IMR-90 (cell line): ENCODE results near the gene TMOD1. TPM values are rescaled to one million over a fixed set of nuclear protein-coding genes. Genes with fewer than 3 reads are reported as not detected.

Experiments used
- ATAC-seq: fragments of 200-7000 bp; cut with Tn5 transposase; 2 replicates; pipeline ENCODE4 v1.9.1; 2020; ENCODE audit warnings: low read depth, mild to moderate bottlenecking, moderate library complexity
- BruUV-seq: library from RNA; stranded (reverse); fragments of 400-500 nt; replicated peaks from 2 replicates; lab custom pipeline; 2021; lab: Mats Ljungman, UMichigan
- CTCF ChIA-PET: fragments of 300-600 bp; formaldehyde crosslinking; extraction: SDS; loops from one replicate; lab custom pipeline; 2021; ENCODE audit warnings: antibody characterized with exemption; lab: Yijun Ruan, JAX
- POLR2A ChIA-PET: fragments of 300-600 bp; sonication (Branson Sonifier 250); formaldehyde crosslinking; loops from one replicate; lab custom pipeline; 2022; ENCODE audit warnings: antibody characterized with exemption; ENCODE audit not compliant: unreplicated experiment; lab: Charles Lee
- DNase-seq: peaks from one replicate; pipeline ENCODE4 v3.0.0; 2013
- H2AFZ ChIP-seq: replicated peaks from 2 replicates; pipeline ENCODE3; 2013; ENCODE audit warnings: low read length, mild to moderate bottlenecking; ENCODE audit not compliant: poor library complexity
- H2AK5ac ChIP-seq: 2 replicates; pipeline ENCODE4 v1.6.1; 2013; ENCODE audit warnings: low read depth, low read length, inconsistent platforms
- H2AK9ac ChIP-seq: replicated peaks from 2 replicates; pipeline ENCODE3; 2013; ENCODE audit warnings: mild to moderate bottlenecking, low read depth, low read length, moderate library complexity; ENCODE audit not compliant: poor library complexity
- H2BK120ac ChIP-seq: 2 replicates; pipeline ENCODE4 v1.6.1; 2013; ENCODE audit warnings: low read depth, low read length, inconsistent platforms
- H2BK15ac ChIP-seq: 3 replicates; pipeline ENCODE4 v1.6.1; 2013; ENCODE audit warnings: low read depth, low read length, inconsistent platforms
- H2BK20ac ChIP-seq: 2 replicates; pipeline ENCODE4 v1.6.1; 2013; ENCODE audit warnings: low read depth, mild to moderate bottlenecking, inconsistent platforms, low read length, moderate library complexity
- H2BK5ac ChIP-seq: 2 replicates; pipeline ENCODE4 v1.6.1; 2013; ENCODE audit warnings: mild to moderate bottlenecking, low read depth, low read length, inconsistent platforms; ENCODE audit not compliant: poor library complexity, severe bottlenecking
- H3K14ac ChIP-seq: replicated peaks from 2 replicates; pipeline ENCODE4 v1.6.1; 2013; ENCODE audit warnings: low read depth, low read length, inconsistent platforms
- H3K18ac ChIP-seq: 2 replicates; pipeline ENCODE4 v1.6.1; 2013; ENCODE audit warnings: low read depth, low read length, control low read depth
- H3K23ac ChIP-seq: 2 replicates; pipeline ENCODE4 v1.6.1; 2013; ENCODE audit warnings: low read depth, low read length, inconsistent platforms
- H3K27ac ChIP-seq: 2 replicates; pipeline ENCODE4 v1.5.1; 2013; ENCODE audit warnings: mild to moderate bottlenecking, control low read depth, low read length; ENCODE audit not compliant: insufficient read depth
- H3K27me3 ChIP-seq: 2 replicates; pipeline ENCODE4 v1.6.1; 2013; ENCODE audit warnings: low read length; ENCODE audit not compliant: control insufficient read depth, insufficient read depth
- H3K36me3 ChIP-seq: 2 replicates; pipeline ENCODE4 v1.6.1; 2013; ENCODE audit warnings: low read length, mixed read lengths; ENCODE audit not compliant: control insufficient read depth, insufficient read depth
- H3K4ac ChIP-seq: 2 replicates; pipeline ENCODE4 v1.6.1; 2013; ENCODE audit warnings: low read depth, low read length, inconsistent platforms
- H3K4me1 ChIP-seq: 2 replicates; pipeline ENCODE4 v1.6.1; 2013; ENCODE audit warnings: low read length, mixed read lengths; ENCODE audit not compliant: control insufficient read depth, insufficient read depth
- H3K4me2 ChIP-seq: 2 replicates; pipeline ENCODE4 v1.6.1; 2013; ENCODE audit warnings: low read depth, mild to moderate bottlenecking, control low read depth, low read length, moderate library complexity
- H3K4me3 ChIP-seq: 2 replicates; pipeline ENCODE4 v1.5.1; 2013; ENCODE audit warnings: low read depth, mild to moderate bottlenecking, control low read depth, low read length, moderate library complexity; ENCODE audit not compliant: insufficient read depth
- H3K56ac ChIP-seq: 2 replicates; pipeline ENCODE4 v1.6.1; 2013; ENCODE audit warnings: low read length, inconsistent platforms; ENCODE audit not compliant: insufficient read depth; ENCODE audit errors: extremely low read depth
- H3K79me1 ChIP-seq, 2 experiments: 2 replicates each; pipeline ENCODE4 v1.6.1; 2013; ENCODE audit warnings: low read length in 2 of 2, inconsistent platforms in 1 of 2, low read depth in 1 of 2
- H3K9ac ChIP-seq: 2 replicates; pipeline ENCODE4 v1.6.1; 2013; ENCODE audit warnings: low read depth, low read length, control low read depth
- H3K9me1 ChIP-seq: 2 replicates; pipeline ENCODE4 v1.6.1; 2013; ENCODE audit warnings: low read length, inconsistent platforms; ENCODE audit not compliant: insufficient read depth
- H3K9me3 ChIP-seq: 2 replicates; pipeline ENCODE4 v1.6.1; 2013; ENCODE audit warnings: low read length; ENCODE audit not compliant: control insufficient read depth, insufficient read depth
- H4K20me1 ChIP-seq: 2 replicates; pipeline ENCODE4 v1.6.1; 2013; ENCODE audit warnings: low read length, inconsistent platforms; ENCODE audit not compliant: insufficient read depth
- H4K5ac ChIP-seq: 2 replicates; pipeline ENCODE4 v1.6.1; 2013; ENCODE audit warnings: mild to moderate bottlenecking, low read depth, low read length, control low read depth
- H4K8ac ChIP-seq, 2 experiments: 2 replicates each; pipeline ENCODE4 v1.6.1; 2013; ENCODE audit warnings: low read depth in 2 of 2, low read length in 2 of 2, control low read depth in 1 of 2, inconsistent platforms in 1 of 2
- H4K91ac ChIP-seq: 2 replicates; pipeline ENCODE4 v1.6.1; 2013; ENCODE audit warnings: low read depth, low read length, inconsistent platforms; ENCODE audit not compliant: insufficient read depth
- CEBPB ChIP-seq: IDR thresholded peaks from 2 replicates; pipeline ENCODE4 v1.6.1; 2012; ENCODE audit warnings: low read depth, low read length, improper control_type of control experiment
- CHD1 ChIP-seq: IDR thresholded peaks from 2 replicates; pipeline ENCODE4 v1.6.1; 2012; ENCODE audit warnings: low read depth, low read length, improper control_type of control experiment
- CTCF ChIP-seq: conservative IDR thresholded peaks from 2 replicates; pipeline ENCODE4 v1.5.1; 2012; ENCODE audit warnings: mild to moderate bottlenecking, low read depth, low read length, improper control_type of control experiment
- ELK1 ChIP-seq: fragments of 150-350 bp; IDR thresholded peaks from 2 replicates; pipeline ENCODE4 v1.6.1; 2016; ENCODE audit warnings: low read depth, mild to moderate bottlenecking, low read length, moderate library complexity, borderline replicate concordance
- FOS ChIP-seq: fragments of 150-350 bp; IDR thresholded peaks from 2 replicates; pipeline ENCODE4 v1.6.1; 2016; ENCODE audit warnings: low read depth, low read length
- MAFK ChIP-seq: IDR thresholded peaks from 2 replicates; pipeline ENCODE4 v1.6.1; 2012; ENCODE audit warnings: low read depth, low read length, improper control_type of control experiment
- MAZ ChIP-seq: IDR thresholded peaks from 2 replicates; pipeline ENCODE4 v1.6.1; 2012; ENCODE audit warnings: low read depth, mild to moderate bottlenecking, low read length, improper control_type of control experiment, moderate library complexity, borderline replicate concordance
- MXI1 ChIP-seq: IDR thresholded peaks from 2 replicates; pipeline ENCODE4 v1.6.1; 2012; ENCODE audit warnings: low read depth, mild to moderate bottlenecking, low read length, moderate library complexity, borderline replicate concordance
- NFE2L2 ChIP-seq: fragments of 150-350 bp; IDR thresholded peaks from 2 replicates; pipeline ENCODE4 v1.6.1; 2016; ENCODE audit warnings: low read depth, mild to moderate bottlenecking, low read length
- POLR2A ChIP-seq: IDR thresholded peaks from 2 replicates; pipeline ENCODE4 v1.6.1; 2012; ENCODE audit warnings: mild to moderate bottlenecking, low read depth, low read length
- RAD21 ChIP-seq: IDR thresholded peaks from 2 replicates; pipeline ENCODE4 v1.6.1; 2012; ENCODE audit warnings: low read length, improper control_type of control experiment
- RCOR1 ChIP-seq: IDR thresholded peaks from 2 replicates; pipeline ENCODE4 v1.6.1; 2012; ENCODE audit warnings: mild to moderate bottlenecking, low read length, improper control_type of control experiment; ENCODE audit not compliant: insufficient replicate concordance
- RFX5 ChIP-seq: IDR thresholded peaks from 2 replicates; pipeline ENCODE4 v1.8.0; 2012; ENCODE audit warnings: low read depth, mild to moderate bottlenecking, low read length, moderate library complexity
- SMC3 ChIP-seq: fragments of 150-350 bp; IDR thresholded peaks from 2 replicates; pipeline ENCODE4 v1.6.1; 2016; ENCODE audit warnings: low read depth, mild to moderate bottlenecking, antibody characterized with exemption, low read length, moderate library complexity
- USF2 ChIP-seq: fragments of 150-350 bp; IDR thresholded peaks from 2 replicates; pipeline ENCODE4 v1.6.1; 2017; ENCODE audit warnings: mild to moderate bottlenecking, antibody characterized with exemption, low read length, low read depth
- WGBS, 2 experiments: methylation state at CpG; one replicate each; pipeline versions ENCODE4 v1.1.5 to v1.1.7; 2013; ENCODE audit warnings: missing lambda C conversion rate in 2 of 2; ENCODE audit not compliant: insufficient read length in 1 of 2; ENCODE audit errors: extremely low coverage in 2 of 2; 5-methylcytosine and 5-hydroxymethylcytosine counted together
- dilution Hi-C: fragments of 300-500 bp; cut with HindIII; formaldehyde crosslinking; loops from one replicate; pipeline ENCODE4 v1.14.3; 2018; ENCODE audit warnings: low sequenced_read_pairs; ENCODE audit not compliant: unreplicated experiment
- in situ Hi-C: fragments of 300-500 bp; cut with MboI; formaldehyde crosslinking; loops from 3 replicates; pipeline ENCODE4 v1.14.3; 2019; ENCODE audit warnings: low sequenced_read_pairs, inconsistent platforms, mixed read lengths
- intact Hi-C: fragments of 100-400 bp; cut with micrococcal nuclease; formaldehyde crosslinking; loops from 2 replicates; pipeline ENCODE4 v1.10.0; 2022
- polyA plus RNA-seq, 3 experiments: library from polyadenylated mRNA; depleted of rRNA; stranded (reverse); fragments of >200 nt; gene quantifications; 2 replicates each; pipeline ENCODE4 v1.2.3, GENCODE V29; 2012; ENCODE audit warnings: low replicate concordance in 1 of 3
- total RNA-seq: library from RNA; depleted of rRNA; stranded (reverse); fragments of >200 nt; gene quantifications from 2 replicates; pipeline ENCODE4 v1.2.3, GENCODE V29; 2012

TMOD1 gene
- total and polyA plus RNA-seq, 2 of the 4 experiments (the other 2 are of a cell fraction) = 0.18 to 0.38 TPM

GRCh38 chr9:97547098-97547829 lies 45.8 kb downstream of the TMOD1 start:
- no peak for DNase-seq
- Histone ChIP-seq H3K56ac (no peak overlapping the region), H2AK5ac (no peak overlapping the region), H4K91ac (no peak overlapping the region), H2BK120ac (no peak overlapping the region), H3K4me2 (no peak overlapping the region), H3K36me3 (peaks cover 4% of the 10 kb centered on the region), H3K4ac (no peak overlapping the region), H3K4me3 (no peak overlapping the region), H2BK5ac (no peak overlapping the region), H2AFZ (no peak overlapping the region), H4K8ac (no peak overlapping the region), H3K9ac (no peak overlapping the region), H3K27me3 (peaks cover 2% of the 10 kb centered on the region; the same call in 1 of the 2 replicates), H4K20me1 (0 out of 2 replicates have a peak, but pooled peaks cover 4% of the 10 kb centered on the region), H3K9me3 (no peaks in the 10 kb centered on the region), H2BK15ac (no peak overlapping the region), H3K14ac (no peak overlapping the region), H3K9me1 (no peaks in the 10 kb centered on the region), H3K18ac (no peak overlapping the region), H2AK9ac (no peak overlapping the region), H3K23ac (no peak overlapping the region), H3K4me1 (no peaks in the 10 kb centered on the region), H3K27ac (no peak overlapping the region), H3K79me1 (no peaks in the 10 kb centered on the region), H4K5ac (no peak overlapping the region), H2BK20ac (no peak overlapping the region)
- no peak for ATAC-seq
- no peak for TF ChIP-seq CTCF
- TF ChIP-seq ELK1 = no peak
- TF ChIP-seq RAD21 = no peak
- TF ChIP-seq MAFK = no peak
- no peak for TF ChIP-seq RFX5
- TF ChIP-seq CHD1 = no peak
- TF ChIP-seq POLR2A = no peak
- TF ChIP-seq MXI1 = no peak
- no peak for TF ChIP-seq USF2
- no peak for TF ChIP-seq MAZ
- no peak for TF ChIP-seq SMC3
- no peak for TF ChIP-seq FOS
- no peak for TF ChIP-seq NFE2L2
- no peak for TF ChIP-seq CEBPB
- TF ChIP-seq RCOR1 = no peak
- BruUV-seq = no TSS peak
- ChIA-PET CTCF (no interaction called here), POLR2A (no interaction called here)
- 50% methylated on average over 1 of the region's 3 CpGs; no CpG with 5 or more reads in 1 of the 2 experiments for WGBS, 2 experiments
- intact Hi-C loops = no loop called here
- in situ Hi-C loops = no loop called here
- dilution Hi-C loops = no loop called here
